Activated CD8-positive, alpha-beta memory T cell treated with anti-CD3 and anti-CD28 coated beads, Interleukin-2, amount 50 U/mL, for 1 hour (primary cell): ENCODE data around the gene PHACTR1.
"Not testable (repeated sequence)": the region's sequence is repeated elsewhere in the genome, so short reads cannot be mapped to it uniquely, and the experiment has no call there.

Experiments
- DNase-seq: peaks from one replicate; pipeline ENCODE4 v3.0.0-alpha.2; 2020; ENCODE audit errors: extremely low read depth

PHACTR1 gene

DNA sequence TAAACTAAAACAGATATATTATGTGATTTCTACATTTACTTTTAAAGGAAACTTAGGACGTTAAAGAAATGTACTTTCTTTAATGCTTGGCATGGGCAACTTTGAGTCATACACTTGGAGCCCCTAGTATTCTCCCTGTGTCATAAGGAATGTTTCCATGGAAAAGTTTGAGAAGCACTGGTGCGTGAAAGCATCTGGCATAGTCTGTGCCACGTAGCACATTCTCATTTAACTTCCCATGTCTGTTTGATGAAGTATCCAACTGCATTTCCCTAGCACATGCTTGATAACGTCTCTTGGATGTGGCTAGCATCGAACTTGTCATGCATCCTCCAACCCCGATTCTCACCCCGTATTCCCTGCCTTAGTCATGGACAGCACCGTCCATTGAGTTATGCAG lies 439.8 kb downstream of the PHACTR1 start:
- no peak for DNase-seq

GRCh38 chr6:13157293-13157692 lies 440.7 kb downstream of the PHACTR1 start:
- no peak for DNase-seq

- DNase-seq: no peak
These were observed 442.7 kb downstream of the PHACTR1 start for GRCh38 chr6:13159300-13159699.

- not testable (repeated sequence) for DNase-seq
These were observed 443.3 kb downstream of the PHACTR1 start for GRCh38 chr6:13159822-13160221.

- no peak for DNase-seq
These were observed 446.8 kb downstream of the PHACTR1 start for GRCh38 chr6:13163161-13163944.

DNA sequence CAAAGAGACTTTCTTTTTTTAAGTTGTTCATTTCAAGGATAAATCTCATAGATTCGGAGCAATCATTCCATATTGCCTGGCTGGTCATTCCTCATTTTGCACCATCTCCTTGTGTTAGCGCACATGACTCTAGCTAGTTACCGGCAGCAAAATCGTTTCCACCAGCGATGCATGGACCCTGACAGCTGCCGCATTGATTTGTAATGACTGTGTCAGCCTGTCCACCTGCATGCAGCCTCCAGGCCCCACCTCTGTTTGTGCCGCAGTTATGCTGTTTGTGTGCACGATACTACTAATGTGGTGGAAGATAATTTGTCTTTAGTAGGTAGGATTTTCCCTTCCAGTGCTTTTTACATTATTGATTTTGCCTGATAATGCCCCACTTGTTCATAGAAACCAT lies 447.7 kb downstream of the PHACTR1 start:
- no peak for DNase-seq

DNA sequence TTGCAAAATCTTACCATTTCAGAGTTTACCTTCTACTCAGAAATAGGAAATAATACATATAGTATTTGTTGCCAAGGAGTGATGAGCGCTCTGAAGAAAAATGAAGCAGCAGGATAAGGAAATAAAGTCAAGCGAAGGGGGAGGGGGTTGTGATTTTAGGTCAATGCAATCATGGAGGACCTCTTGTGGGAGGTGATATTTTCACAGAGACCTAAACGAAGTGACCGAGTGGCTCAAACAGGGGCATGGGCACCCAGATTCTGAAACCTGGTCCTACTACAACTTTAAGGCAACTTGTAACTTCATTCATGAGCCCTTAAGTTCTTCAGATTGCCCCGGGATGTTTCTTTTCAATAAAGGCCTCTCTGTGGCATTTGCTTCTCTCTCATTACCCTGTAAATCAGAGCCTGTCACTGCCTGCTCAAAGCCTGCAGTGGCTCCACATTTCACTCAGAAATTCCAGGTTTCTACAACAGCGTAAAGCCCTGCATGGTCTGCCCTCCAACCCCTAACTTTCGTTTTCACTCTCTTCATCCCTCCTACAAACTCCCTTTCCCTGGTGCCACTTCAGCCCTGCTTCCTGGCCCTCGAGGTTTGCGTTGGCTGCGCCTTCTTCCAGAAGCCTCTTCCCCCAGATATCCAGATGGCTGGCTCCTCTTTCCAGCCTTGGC lies 449.1 kb downstream of the PHACTR1 start:
- no peak for DNase-seq

- DNase-seq: no peak
These were observed 449.7 kb downstream of the PHACTR1 start for GRCh38 chr6:13166269-13166668.

DNA sequence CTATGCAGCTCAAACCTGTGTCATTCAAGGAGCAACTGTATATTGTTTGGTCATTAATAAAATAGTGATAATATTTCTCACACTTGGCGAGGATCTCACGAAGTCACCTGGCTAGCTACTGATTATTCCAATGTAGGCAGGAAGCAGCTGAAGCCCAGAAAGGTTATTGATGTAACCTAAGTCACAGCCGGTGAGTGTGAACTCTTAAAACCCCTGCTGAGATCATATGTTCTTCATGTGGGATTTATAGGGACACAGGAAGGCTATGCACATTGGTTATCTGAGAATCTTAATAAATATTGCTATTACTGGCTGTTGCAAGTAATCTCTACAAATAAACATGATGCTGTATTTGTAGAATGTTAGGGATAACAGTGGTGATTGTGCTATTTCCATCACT lies 450.3 kb downstream of the PHACTR1 start:
- DNase-seq: no peak

- no peak for DNase-seq
These were observed 455.7 kb downstream of the PHACTR1 start for GRCh38 chr6:13172291-13172690.

DNA sequence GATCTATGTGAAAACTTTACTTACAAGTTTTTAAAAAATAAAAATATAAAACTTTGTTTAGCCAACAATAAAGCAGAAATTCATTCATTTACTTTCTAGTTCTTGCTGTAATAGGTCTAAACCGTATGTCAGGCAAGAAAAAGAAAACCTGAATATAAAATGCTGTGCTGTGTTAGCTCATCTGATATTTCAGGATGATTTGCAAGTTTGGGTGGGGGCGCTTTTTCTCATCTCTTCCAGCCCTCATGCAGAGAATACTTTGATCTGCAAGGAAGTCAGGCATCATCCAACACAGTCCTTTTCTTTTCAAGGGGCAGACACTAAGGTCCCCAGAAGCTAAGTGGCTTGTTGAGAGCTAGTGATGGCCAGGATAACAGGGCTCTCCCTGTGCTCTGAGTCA lies 458.5 kb downstream of the PHACTR1 start:
- DNase-seq: no peak

DNA sequence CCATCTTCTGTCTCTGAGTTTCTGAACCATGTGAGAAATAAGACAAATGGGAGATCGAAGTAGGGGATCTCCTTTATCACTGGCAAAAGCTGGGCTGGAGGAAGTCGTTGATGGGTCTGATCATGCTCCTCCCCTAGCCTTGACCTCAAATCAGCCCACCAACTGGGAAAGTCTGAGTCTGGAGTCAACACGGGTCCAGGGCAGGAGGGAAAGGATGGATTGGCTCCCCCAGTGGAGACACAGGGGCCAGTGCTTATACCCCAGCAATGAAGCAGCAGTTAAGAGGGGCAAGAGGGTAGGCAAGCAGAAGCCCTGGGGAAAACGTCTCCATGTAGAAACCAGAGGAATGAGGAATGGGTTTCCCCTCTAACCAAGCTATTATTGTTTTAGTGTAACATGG lies 459.2 kb downstream of the PHACTR1 start:
- DNase-seq: no peak

- no peak for DNase-seq
These were observed 461.1 kb downstream of the PHACTR1 start for GRCh38 chr6:13177664-13178063.

- DNase-seq: no peak
These were observed 461.5 kb downstream of the PHACTR1 start for GRCh38 chr6:13178107-13178506.

- DNase-seq: no peak
These were observed 464.0 kb downstream of the PHACTR1 start for GRCh38 chr6:13180538-13180937.

DNA sequence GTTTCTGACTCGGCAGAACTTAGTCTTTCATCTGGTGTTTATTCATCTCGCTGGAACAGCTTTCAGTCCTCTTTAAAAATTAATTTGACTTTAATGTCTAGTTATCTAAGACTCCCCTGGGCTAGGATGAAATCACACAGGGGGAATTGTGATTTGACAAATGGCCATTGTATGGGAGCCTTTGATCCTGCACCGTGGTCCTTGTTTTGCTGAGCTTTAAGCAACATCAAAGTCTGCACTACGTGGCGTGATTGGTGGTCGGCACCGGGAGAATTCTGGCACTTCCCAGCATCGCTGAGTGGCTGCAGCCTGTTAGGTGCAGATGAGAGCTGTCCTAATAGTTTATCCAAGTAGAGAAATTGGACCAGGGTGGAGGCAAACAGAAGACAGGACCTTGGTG lies 464.8 kb downstream of the PHACTR1 start:
- no peak for DNase-seq

DNA sequence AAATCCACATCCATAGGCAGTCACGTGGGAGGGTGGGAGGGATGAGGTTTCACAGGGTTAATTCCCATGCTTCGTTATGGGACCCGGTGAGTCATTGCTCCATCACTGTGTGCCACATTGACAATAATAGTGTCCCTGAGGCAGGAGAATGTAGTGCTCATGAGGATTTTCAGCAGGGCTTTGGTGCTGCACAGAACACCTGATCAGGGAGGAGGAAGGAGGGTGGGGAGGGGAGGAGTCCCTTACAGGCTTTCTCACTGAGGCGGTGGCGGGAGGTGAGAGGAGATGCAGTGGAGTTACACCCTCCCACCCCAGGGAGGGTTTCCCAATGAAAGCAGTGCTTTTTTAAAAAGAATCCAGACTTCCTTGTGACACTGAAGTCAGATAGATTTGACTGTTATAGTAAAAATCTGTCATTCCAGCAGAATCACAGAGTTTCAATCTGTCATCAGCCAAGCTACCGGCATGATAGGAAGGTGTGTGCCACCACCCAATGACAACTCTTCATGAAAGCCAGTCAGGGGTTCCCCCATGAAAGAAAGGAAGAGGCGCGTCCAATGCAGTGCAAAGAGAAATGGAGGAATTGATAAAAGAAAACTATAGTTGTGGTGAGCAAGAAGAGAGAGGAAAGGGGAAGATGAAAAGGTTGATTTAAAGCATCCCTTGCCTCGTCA lies 467.0 kb downstream of the PHACTR1 start:
- DNase-seq: no peak

DNA sequence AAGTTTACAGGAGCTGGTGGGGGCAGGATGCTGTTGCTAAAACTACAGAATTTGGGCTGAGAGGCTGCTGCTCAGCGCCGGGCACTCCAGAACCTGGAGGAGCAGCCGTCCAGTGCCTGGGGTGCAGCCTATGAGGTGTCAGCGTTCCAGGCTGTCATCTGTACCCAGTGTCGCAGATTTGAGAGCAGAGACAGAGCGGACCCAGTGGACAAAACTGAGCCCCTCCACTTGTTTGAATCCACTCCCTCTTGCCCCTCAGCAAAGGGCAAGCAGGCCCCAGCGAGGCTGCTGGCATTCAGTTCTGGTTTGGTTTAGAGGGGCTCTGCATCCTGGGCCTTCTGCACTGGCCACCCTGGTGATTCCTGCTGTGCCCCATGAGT lies 467.5 kb downstream of the PHACTR1 start:
- no peak for DNase-seq

DNA sequence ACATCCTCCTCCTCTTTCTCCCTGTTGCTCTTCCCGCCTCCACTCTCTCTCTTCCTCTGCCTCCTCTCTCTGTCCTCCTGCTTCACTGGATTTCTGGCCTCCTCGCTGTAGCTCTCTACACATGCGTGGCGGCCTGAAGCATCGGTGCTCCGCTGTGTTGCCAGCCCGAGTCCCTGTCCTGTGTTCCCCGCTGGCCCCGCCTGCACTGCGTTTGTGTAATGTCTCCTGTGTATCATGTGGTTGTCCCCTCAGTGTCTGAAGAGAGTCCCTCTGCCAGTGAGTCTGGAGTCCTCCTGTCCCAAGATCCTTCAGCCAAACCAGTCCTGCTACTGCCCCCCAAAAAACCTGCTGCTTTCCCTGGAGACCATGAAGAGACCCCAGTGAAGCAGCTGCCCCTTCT lies 468.0 kb downstream of the PHACTR1 start:
- no peak for DNase-seq

DNA sequence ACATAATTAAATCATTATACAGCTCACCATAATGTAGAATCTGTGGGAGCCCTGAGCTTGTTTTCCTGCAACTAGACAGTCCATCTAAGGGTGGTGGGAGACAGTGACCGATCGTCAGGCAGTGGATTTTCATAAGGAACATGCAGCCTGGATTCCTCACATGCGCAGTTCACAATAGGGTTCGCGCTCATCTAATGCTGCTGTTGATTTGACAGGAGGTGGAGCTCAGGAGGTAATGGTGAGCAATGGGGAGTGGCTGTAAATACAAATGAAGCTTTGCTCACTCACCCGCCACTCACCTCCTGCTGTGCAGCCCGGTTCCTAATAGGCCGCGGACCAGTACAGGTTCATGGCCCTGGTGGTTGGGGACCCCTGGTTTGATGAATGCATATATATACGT lies 470.3 kb downstream of the PHACTR1 start:
- DNase-seq: no peak

DNA sequence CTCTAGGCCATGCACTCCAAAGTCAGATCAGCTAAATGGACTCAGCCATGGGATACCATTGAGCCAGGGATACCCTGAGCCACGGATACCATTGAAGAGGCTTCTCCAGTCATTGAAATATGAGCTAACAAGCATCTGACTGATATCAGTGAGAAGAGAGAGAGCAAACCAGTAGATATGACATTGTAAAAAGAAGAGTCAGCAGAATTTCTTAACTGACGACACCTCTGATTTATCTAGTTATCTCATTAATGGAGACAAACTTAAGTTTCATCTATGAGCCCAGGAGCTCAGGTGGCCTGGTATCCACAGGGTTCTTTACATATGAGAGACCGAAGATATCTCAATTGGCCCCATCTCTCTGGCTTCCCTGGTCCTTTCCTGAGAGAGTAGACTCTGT lies 471.1 kb downstream of the PHACTR1 start:
- DNase-seq: no peak

- DNase-seq: no peak
These were observed 471.7 kb downstream of the PHACTR1 start for GRCh38 chr6:13188306-13188705.

GRCh38 chr6:13189710-13190109 lies 473.1 kb downstream of the PHACTR1 start:
- no peak for DNase-seq
